ENCODE data around the gene TNNT3.

TNNT3 gene

GRCh38 chr11:1964348-1964747, 44.8 kb downstream of the TNNT3 start:
- DNase-seq: no peak

DNA sequence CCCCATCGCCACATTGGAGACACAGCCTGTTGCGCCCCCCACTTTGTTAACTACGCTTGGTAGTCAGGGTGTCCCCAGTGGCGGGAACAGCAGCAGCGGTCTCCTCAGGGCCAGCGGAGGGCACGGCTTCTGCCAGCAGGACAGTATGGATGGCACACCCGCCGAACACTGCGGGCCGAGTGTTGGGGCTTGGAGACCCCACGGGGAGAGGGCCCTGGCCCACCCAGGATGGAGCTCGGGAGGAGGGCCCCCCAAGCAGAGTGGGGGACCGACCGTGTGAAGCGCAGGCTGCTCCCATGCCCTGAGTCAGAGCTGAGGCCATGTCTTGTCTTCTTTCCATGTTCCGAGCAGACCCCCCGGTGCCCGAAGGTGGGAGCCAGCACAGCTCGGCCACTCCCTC, 45.5 kb downstream of the TNNT3 start:
- DNase-seq: no peak

- DNase-seq: no peak
These were observed 47.0 kb downstream of the TNNT3 start for GRCh38 chr11:1966531-1966930.

- no peak for DNase-seq
These were observed 48.2 kb downstream of the TNNT3 start for GRCh38 chr11:1967641-1968225.

- DNase-seq: no peak
These were observed 49.0 kb downstream of the TNNT3 start for GRCh38 chr11:1968454-1969002.

GRCh38 chr11:1969035-1969434, 49.5 kb downstream of the TNNT3 start:
- DNase-seq: no peak

GRCh38 chr11:1969776-1970175, 50.3 kb downstream of the TNNT3 start:
- no peak for DNase-seq

GRCh38 chr11:1970956-1971355, 51.5 kb downstream of the TNNT3 start:
- DNase-seq: no peak

- DNase-seq: no peak
These were observed 55.7 kb downstream of the TNNT3 start for GRCh38 chr11:1975185-1975584.

- no peak for DNase-seq
These were observed 59.4 kb downstream of the TNNT3 start for GRCh38 chr11:1978720-1979473.

DNA sequence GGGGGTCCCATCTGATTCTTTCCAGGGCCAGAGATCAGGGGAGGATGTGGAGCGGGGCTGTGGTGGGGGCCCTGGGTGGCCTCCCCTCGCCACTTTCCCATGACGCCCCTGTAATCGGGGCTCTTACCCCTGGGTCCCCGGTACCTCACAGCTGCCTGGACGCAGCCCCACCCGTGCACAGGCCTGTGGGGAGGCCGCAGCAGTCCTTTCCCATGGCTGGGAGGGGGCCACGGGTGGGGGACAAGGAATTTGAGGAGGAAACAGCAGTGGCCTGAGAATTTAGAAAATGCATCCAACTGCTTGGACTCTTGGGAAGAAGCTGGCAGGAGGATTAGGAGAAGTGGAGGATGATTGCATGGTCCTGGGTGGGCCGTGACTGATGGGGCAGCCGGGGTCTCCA, 60.1 kb downstream of the TNNT3 start:
- no peak for DNase-seq

GRCh38 chr11:1982873-1983600, 63.5 kb downstream of the TNNT3 start:
- no peak for DNase-seq

DNA sequence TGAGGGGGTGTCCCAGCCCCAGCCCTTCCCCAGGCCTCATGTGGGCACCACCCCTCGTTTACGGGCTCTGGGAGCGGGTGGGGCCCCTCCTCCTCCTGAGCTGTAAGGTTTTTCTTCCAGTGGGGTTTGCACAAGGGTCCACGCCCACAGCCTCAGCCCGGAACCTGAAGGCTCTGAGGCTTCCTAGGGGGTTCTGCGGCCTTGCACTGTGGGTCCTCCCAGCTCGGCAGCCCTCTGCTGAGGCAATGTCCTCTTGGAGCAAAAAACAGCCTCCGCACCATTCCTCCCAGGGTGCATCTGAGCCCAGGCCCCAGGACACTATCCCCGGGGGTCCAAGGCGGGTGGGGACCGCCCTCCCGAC, 64.1 kb downstream of the TNNT3 start:
- DNase-seq: no peak

DNA sequence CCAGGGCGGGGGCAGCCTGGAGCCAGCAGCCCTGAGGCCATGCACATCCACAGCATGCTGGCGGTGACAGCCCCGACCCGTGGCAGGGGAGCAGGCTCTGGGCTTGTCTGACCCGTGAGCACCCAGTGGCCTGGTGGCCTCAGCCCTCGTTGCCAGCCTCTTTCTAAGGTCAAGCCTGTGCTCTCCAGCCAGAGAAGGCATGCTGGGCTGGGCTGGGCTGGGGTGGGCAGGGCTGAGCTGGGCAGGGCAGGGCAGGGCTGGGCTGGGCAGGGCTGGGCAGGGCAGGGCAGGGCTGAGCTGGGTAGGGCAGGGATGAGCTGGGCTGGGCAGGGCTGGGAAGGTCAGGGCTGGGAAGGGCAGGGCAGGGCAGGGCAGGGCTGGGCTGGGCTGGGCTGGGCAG, 67.5 kb downstream of the TNNT3 start:
- DNase-seq: no peak

GRCh38 chr11:1988174-1988573, 68.7 kb downstream of the TNNT3 start:
- DNase-seq: no peak

Measured in KG1 (cell line).